ENCODE measurements around the gene ZSCAN30. TPM values are rescaled to one million over a fixed set of nuclear protein-coding genes. Genes with fewer than 3 reads are reported as not detected.

The ZSCAN30 gene
- total and polyA plus RNA-seq, 9 of the 15 experiments (the other 6 are each of a cell fraction or from before 2014, with no cell fraction given) = 4.6 to 13.6 (median 10.8) TPM

DNA sequence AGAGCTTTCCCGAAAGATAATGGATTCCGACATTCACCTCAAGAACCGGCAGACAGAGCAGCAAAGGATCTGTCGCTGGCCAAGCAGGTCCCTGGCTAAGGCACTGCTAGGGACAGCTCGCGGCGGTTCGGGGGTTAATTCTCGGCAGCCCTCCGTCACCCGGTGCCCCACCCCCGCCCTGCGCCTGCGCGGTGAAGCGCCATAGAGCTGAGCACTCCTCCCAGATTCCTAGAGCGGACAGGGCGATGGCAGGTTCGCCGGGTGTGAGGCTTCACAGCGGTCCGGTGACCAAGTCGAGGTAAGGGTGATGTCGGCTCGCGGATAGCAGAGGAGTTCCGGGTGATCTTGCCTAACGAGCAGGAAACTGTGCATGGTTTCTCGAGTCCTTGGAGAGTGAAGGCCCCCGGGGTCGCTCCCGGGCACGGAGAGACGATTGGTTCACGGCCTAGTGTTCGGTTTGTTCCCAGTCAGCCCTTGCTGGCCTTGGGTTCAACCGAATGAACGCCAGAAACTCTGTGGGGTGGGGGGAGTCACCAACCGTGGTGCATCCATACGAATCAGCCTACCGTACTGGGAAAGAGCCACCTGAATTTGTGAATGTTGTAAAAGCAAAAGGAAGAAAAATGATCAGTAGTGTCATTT lies at the start of gene ZSCAN30 (continued):
- TF ChIP-seq, protein P1, sequence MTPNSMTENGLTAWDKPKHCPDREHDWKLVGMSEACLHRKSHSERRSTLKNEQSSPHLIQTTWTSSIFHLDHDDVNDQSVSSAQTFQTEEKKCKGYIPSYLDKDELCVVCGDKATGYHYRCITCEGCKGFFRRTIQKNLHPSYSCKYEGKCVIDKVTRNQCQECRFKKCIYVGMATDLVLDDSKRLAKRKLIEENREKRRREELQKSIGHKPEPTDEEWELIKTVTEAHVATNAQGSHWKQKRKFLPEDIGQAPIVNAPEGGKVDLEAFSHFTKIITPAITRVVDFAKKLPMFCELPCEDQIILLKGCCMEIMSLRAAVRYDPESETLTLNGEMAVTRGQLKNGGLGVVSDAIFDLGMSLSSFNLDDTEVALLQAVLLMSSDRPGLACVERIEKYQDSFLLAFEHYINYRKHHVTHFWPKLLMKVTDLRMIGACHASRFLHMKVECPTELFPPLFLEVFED (CRISPR knock-in tag; conservative IDR thresholded peaks at IDR 0.05) = no peak
- TF ChIP-seq RFX7 (CRISPR knock-in tag; IDR thresholded peaks at IDR 0.05) (no peak), NR4A1 (CRISPR knock-in tag; IDR thresholded peaks at IDR 0.05) (no peak), NR4A1 (tag; IDR thresholded peaks at IDR 0.05) (no peak), ZNF280A (IDR thresholded peaks at IDR 0.05; ENCODE audit: low read depth, partially characterized antibody) (no peak), ETV6 (IDR thresholded peaks at IDR 0.05; ENCODE audit: borderline replicate concordance in 1 of 2, low read depth in 2 of 2, low read length in 1 of 2) (no peak), ETV6 (CRISPR knock-in tag; IDR thresholded peaks at IDR 0.05; ENCODE audit: borderline replicate concordance) (no peak), FOSL1 (tag; conservative IDR thresholded peaks at IDR 0.05) (peak; percentile 44; the same call in 1 of the 2 replicates), PTBP1 (IDR thresholded peaks at IDR 0.05; ENCODE audit: low read depth, low read length) (no peak), SAFB (IDR thresholded peaks at IDR 0.05; ENCODE audit: borderline replicate concordance, low read depth, low read length) (no peak), DIDO1 (tag; IDR thresholded peaks at IDR 0.05; ENCODE audit: low read depth) (peak; percentile 84), BCOR (IDR thresholded peaks at IDR 0.05) (peak; percentile 60; the same call in 1 of the 2 replicates), MED1 (CRISPR knock-in tag; IDR thresholded peaks at IDR 0.05; ENCODE audit: borderline replicate concordance) (0 out of 2 replicates have a peak, but pooled peaks have one; percentile 62), ZNF395 (CRISPR knock-in tag; IDR thresholded peaks at IDR 0.05) (no peak), SAP30 (IDR thresholded peaks at IDR 0.05; ENCODE audit: borderline replicate concordance, insufficient read depth, low read depth, low read length, poor library complexity, severe bottlenecking) (peak; percentile 57), HMG20B (CRISPR knock-in tag; IDR thresholded peaks at IDR 0.05) (no peak), NUFIP1 (IDR thresholded peaks at IDR 0.05; ENCODE audit: partially characterized antibody) (no peak)
- TF ChIP-seq, protein P2, sequence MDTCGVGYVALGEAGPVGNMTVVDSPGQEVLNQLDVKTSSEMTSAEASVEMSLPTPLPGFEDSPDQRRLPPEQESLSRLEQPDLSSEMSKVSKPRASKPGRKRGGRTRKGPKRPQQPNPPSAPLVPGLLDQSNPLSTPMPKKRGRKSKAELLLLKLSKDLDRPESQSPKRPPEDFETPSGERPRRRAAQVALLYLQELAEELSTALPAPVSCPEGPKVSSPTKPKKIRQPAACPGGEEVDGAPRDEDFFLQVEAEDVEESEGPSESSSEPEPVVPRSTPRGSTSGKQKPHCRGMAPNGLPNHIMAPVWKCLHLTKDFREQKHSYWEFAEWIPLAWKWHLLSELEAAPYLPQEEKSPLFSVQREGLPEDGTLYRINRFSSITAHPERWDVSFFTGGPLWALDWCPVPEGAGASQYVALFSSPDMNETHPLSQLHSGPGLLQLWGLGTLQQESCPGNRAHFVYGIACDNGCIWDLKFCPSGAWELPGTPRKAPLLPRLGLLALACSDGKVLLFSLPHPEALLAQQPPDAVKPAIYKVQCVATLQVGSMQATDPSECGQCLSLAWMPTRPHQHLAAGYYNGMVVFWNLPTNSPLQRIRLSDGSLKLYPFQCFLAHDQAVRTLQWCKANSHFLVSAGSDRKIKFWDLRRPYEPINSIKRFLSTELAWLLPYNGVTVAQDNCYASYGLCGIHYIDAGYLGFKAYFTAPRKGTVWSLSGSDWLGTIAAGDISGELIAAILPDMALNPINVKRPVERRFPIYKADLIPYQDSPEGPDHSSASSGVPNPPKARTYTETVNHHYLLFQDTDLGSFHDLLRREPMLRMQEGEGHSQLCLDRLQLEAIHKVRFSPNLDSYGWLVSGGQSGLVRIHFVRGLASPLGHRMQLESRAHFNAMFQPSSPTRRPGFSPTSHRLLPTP (IDR thresholded peaks at IDR 0.05; ENCODE audit: borderline replicate concordance, extremely low read depth, insufficient read length) = no peak
- TF ChIP-seq, protein P3, sequence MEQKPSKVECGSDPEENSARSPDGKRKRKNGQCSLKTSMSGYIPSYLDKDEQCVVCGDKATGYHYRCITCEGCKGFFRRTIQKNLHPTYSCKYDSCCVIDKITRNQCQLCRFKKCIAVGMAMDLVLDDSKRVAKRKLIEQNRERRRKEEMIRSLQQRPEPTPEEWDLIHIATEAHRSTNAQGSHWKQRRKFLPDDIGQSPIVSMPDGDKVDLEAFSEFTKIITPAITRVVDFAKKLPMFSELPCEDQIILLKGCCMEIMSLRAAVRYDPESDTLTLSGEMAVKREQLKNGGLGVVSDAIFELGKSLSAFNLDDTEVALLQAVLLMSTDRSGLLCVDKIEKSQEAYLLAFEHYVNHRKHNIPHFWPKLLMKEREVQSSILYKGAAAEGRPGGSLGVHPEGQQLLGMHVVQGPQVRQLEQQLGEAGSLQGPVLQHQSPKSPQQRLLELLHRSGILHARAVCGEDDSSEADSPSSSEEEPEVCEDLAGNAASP (IDR thresholded peaks at IDR 0.05) = no peak

Data from K562 (cell line).